HEK293 (cell line): Measurements from ENCODE around the gene CRYBG1.

Experiments used
- CTCF ChIA-PET: fragments of 350-600 bp; formaldehyde crosslinking; extraction: SDS; loops from one replicate; lab custom pipeline; 2021; ENCODE audit warnings: antibody characterized with exemption; lab: Yijun Ruan, JAX
- POLR2A ChIA-PET: fragments of 300-600 bp; formaldehyde crosslinking; extraction: SDS; loops from one replicate; lab custom pipeline; 2020; ENCODE audit warnings: antibody characterized with exemption, inconsistent platforms; lab: Yijun Ruan, JAX
- H3K27ac ChIP-seq: fragments of 200-500 bp; sonication (Bioruptor generic); 2 replicates; pipeline ENCODE4 v1.5.1; 2014; ENCODE audit warnings: low read depth, low read length, control low read depth, inconsistent platforms; ENCODE audit errors: extremely low read depth
- H3K36me3 ChIP-seq, 2 experiments: fragments of 200-500 bp in 1 of 2; sonication (Bioruptor generic) in 1 of 2; 1 replicate in 1 of 2; 2 replicates in 1 of 2; pipeline ENCODE4 v1.5.1; 2014 to 2017; ENCODE audit warnings: inconsistent platforms in 2 of 2, low read length in 2 of 2; ENCODE audit not compliant: control insufficient read depth in 2 of 2, insufficient read depth in 1 of 2
- H3K4me1 ChIP-seq: fragments of 200-500 bp; sonication (Bioruptor generic); 2 replicates; pipeline ENCODE4 v1.5.1; 2014; ENCODE audit warnings: mild to moderate bottlenecking, low read length, inconsistent platforms; ENCODE audit not compliant: control insufficient read depth, insufficient read depth
- H3K4me3 ChIP-seq: 2 replicates; pipeline ENCODE4 v1.5.1; 2011; ENCODE audit warnings: low read depth, mild to moderate bottlenecking, control low read depth, low read length, moderate library complexity
- H3K9me3 ChIP-seq: fragments of 200-500 bp; sonication (Bioruptor generic); 2 replicates; pipeline ENCODE4 v1.5.1; 2014; ENCODE audit warnings: low read depth, low read length, inconsistent platforms; ENCODE audit not compliant: control insufficient read depth, insufficient read depth
- FEZF1 ChIP-seq: fragments of 450-650 bp; formaldehyde crosslinking; IDR thresholded peaks from 2 replicates; pipeline ENCODE4 v1.5.1; 2016; ENCODE audit warnings: missing biosample characterization, missing genetic modification characterization
- HOXC10 ChIP-seq: sonication (generic); formaldehyde crosslinking; IDR thresholded peaks from 2 replicates; pipeline ENCODE4 v1.8.1; 2023; ENCODE audit warnings: mild to moderate bottlenecking, missing genetic modification reagents
- PRDM1 ChIP-seq: fragments of 450-650 bp; formaldehyde crosslinking; IDR thresholded peaks from 2 replicates; pipeline ENCODE4; 2016; ENCODE audit warnings: missing biosample characterization, missing genetic modification characterization
- PRDM6 ChIP-seq: fragments of 450-650 bp; formaldehyde crosslinking; IDR thresholded peaks from 2 replicates; pipeline ENCODE4 v1.5.1; 2017; ENCODE audit warnings: missing biosample characterization, missing genetic modification characterization
- YY2 ChIP-seq: fragments of 450-650 bp; formaldehyde crosslinking; IDR thresholded peaks from 2 replicates; pipeline ENCODE4 v1.5.1; 2016; ENCODE audit warnings: missing biosample characterization, missing genetic modification characterization
- ZIC2 ChIP-seq: fragments of 450-650 bp; formaldehyde crosslinking; IDR thresholded peaks from 2 replicates; pipeline ENCODE4 v1.5.1; 2016; ENCODE audit warnings: missing biosample characterization, missing genetic modification characterization
- ZNF157 ChIP-seq: fragments of 450-650 bp; formaldehyde crosslinking; IDR thresholded peaks from 2 replicates; pipeline ENCODE4 v1.5.1; 2016; ENCODE audit warnings: missing biosample characterization, missing genetic modification characterization
- ZNF362 ChIP-seq: fragments of 450-650 bp; formaldehyde crosslinking; IDR thresholded peaks from 2 replicates; pipeline ENCODE4 v1.5.1; 2016; ENCODE audit warnings: missing biosample characterization, missing genetic modification characterization
- ZNF366 ChIP-seq: fragments of 450-650 bp; formaldehyde crosslinking; conservative IDR thresholded peaks from 2 replicates; pipeline ENCODE4 v1.5.1; 2016; ENCODE audit warnings: missing biosample characterization, missing genetic modification characterization
- ZNF449 ChIP-seq: fragments of 450-650 bp; formaldehyde crosslinking; IDR thresholded peaks from 2 replicates; pipeline ENCODE4 v1.5.1; 2017; ENCODE audit warnings: missing biosample characterization, mild to moderate bottlenecking, missing genetic modification characterization, moderate library complexity
- ZNF624 ChIP-seq: fragments of 450-650 bp; formaldehyde crosslinking; IDR thresholded peaks from 2 replicates; pipeline ENCODE4 v1.5.1; 2017; ENCODE audit warnings: missing biosample characterization, missing genetic modification characterization
- ZNF660 ChIP-seq: fragments of 450-650 bp; IDR thresholded peaks from 2 replicates; pipeline ENCODE4 v1.5.1; 2018; ENCODE audit warnings: missing biosample characterization, mild to moderate bottlenecking, missing genetic modification characterization
- ZNF791 ChIP-seq: fragments of 450-650 bp; formaldehyde crosslinking; IDR thresholded peaks from 2 replicates; pipeline ENCODE4 v1.5.1; 2016; ENCODE audit warnings: missing biosample characterization, missing genetic modification characterization
- ZNF837 ChIP-seq: fragments of 450-650 bp; formaldehyde crosslinking; IDR thresholded peaks from 2 replicates; pipeline ENCODE4 v1.5.1; 2016; ENCODE audit warnings: missing biosample characterization, missing genetic modification characterization
- TF ChIP-seq, protein P1 (sequence below): fragments of 450-650 bp; formaldehyde crosslinking; IDR thresholded peaks from 2 replicates; pipeline ENCODE4 v1.5.1; 2017; ENCODE audit warnings: missing biosample characterization, missing genetic modification characterization
- TF ChIP-seq, protein P2 (sequence below): IDR thresholded peaks from 2 replicates; pipeline ENCODE4 v1.6.1; 2011; ENCODE audit warnings: mild to moderate bottlenecking, low read depth, low read length, borderline replicate concordance

CRYBG1 gene

DNA sequence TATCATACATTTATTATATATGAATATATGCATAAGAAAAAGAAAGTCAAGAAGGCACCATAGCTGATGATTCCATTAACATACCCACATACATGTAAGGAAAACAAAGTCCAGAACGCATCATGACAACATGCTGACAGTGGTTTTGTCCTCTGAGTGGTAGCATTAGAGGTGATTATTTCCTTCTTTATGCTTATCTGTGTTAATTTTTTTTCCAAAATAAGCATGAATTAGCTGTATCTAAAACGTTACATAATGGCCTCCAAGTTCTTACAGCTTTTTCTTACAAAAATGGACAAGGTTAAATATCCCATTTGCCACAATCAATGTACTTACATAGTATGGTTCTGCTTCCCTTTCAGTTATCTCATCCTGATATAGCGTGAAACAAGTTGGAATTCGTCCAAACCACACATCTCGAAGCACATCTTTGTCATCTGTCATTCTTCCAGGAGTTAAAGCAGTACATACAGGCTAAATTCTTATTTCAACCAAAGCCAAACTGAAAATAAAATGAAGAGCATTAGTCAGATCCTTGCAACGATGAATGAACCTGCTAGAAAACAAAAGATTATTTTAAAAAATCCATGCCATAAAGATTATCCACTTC is 44.6 kb upstream of the CRYBG1 start (continued):
- peak; percentile 58 for TF ChIP-seq PRDM6 (tag by site-specific recombination)
- TF ChIP-seq ZNF660 (tag by site-specific recombination) = peak; percentile 67; the same call in 1 of the 2 replicates
- no peak for TF ChIP-seq ZNF449 (tag by site-specific recombination)

- ChIA-PET CTCF (no interaction called here), POLR2A (interaction anchor here (1.8 to 1.9 kb wide), 2 partner anchors 9 kb away, joined by 5 to 8 read pairs; partner anchors contain the start of gene ATG5)
- H3K27ac ChIP-seq = no peak overlapping the region
- H3K4me1 ChIP-seq = peaks cover 38% of the 10 kb centered on the region
- TF ChIP-seq ZIC2 (no peak), PRDM1 (tag by site-specific recombination) (peak; percentile 13; the same call in 1 of the 2 replicates), ZNF837 (tag by site-specific recombination) (no peak), FEZF1 (tag by site-specific recombination) (no peak), ZNF362 (no peak)
- H3K36me3 ChIP-seq = peaks cover 10 to 21% of the 10 kb centered on the region in 2 experiments
- no peaks in the 10 kb centered on the region for H3K9me3 ChIP-seq
- no peak overlapping the region for H3K4me3 ChIP-seq
Observed at GRCh38 chr6:106316375-106316766, 44.1 kb upstream of the CRYBG1 start.

GRCh38 chr6:106318061-106318460 is 42.5 kb upstream of the CRYBG1 start:
- peak; percentile 42; the same call in 1 of the 2 replicates for TF ChIP-seq ZNF366 (tag by site-specific recombination)
- no peak for TF ChIP-seq ZNF449 (tag by site-specific recombination)
- Histone ChIP-seq H3K36me3 (peaks cover 10 to 20% of the 10 kb centered on the region in 2 experiments), H3K9me3 (no peaks in the 10 kb centered on the region), H3K4me1 (peaks cover 32% of the 10 kb centered on the region), H3K27ac (no peak overlapping the region), H3K4me3 (no peak overlapping the region)
- ChIA-PET CTCF (interaction anchor here (0.7 to 1.4 kb wide), 5 partner anchors 10 to 1230 kb away, joined by 3 to 6 read pairs (median 4); no protein-coding TSS in a partner anchor), POLR2A (interaction anchor here (1.8 kb wide), 1 partner anchor 8 kb away, joined by 5 read pairs; the partner anchor contains the start of gene ATG5)

- Histone ChIP-seq H3K27ac (no peak overlapping the region), H3K4me3 (no peak overlapping the region), H3K4me1 (peaks cover 29% of the 10 kb centered on the region), H3K9me3 (no peaks in the 10 kb centered on the region), H3K36me3 (peaks cover 10 to 15% of the 10 kb centered on the region in 2 experiments; a peak in 2 of 3 replicates)
- ChIA-PET CTCF (interaction anchor here (0.6 to 1.7 kb wide), 3 partner anchors 16 to 1456 kb away, joined by 3 to 6 read pairs (median 4); no protein-coding TSS in a partner anchor), POLR2A (no interaction called here)
- no peak for TF ChIP-seq ZNF624 (tag by site-specific recombination)
- no peak for TF ChIP-seq ZNF791 (tag by site-specific recombination)
- TF ChIP-seq ZNF157 (tag by site-specific recombination) = no peak
- TF ChIP-seq, protein P1, sequence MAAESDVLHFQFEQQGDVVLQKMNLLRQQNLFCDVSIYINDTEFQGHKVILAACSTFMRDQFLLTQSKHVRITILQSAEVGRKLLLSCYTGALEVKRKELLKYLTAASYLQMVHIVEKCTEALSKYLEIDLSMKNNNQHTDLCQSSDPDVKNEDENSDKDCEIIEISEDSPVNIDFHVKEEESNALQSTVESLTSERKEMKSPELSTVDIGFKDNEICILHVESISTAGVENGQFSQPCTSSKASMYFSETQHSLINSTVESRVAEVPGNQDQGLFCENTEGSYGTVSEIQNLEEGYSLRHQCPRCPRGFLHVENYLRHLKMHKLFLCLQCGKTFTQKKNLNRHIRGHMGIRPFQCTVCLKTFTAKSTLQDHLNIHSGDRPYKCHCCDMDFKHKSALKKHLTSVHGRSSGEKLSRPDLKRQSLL (tag by site-specific recombination) = peak; percentile 33; the same call in 1 of the 2 replicates
- TF ChIP-seq PRDM6 (tag by site-specific recombination) = no peak
- no peak for TF ChIP-seq HOXC10
- TF ChIP-seq YY2 = no peak
- TF ChIP-seq PRDM1 (tag by site-specific recombination) = no peak
- TF ChIP-seq, protein P2, sequence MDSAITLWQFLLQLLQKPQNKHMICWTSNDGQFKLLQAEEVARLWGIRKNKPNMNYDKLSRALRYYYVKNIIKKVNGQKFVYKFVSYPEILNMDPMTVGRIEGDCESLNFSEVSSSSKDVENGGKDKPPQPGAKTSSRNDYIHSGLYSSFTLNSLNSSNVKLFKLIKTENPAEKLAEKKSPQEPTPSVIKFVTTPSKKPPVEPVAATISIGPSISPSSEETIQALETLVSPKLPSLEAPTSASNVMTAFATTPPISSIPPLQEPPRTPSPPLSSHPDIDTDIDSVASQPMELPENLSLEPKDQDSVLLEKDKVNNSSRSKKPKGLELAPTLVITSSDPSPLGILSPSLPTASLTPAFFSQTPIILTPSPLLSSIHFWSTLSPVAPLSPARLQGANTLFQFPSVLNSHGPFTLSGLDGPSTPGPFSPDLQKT = no peak
Observed at GRCh38 chr6:106318851-106319250, 41.7 kb upstream of the CRYBG1 start.
